GM21825 (cell line): ENCODE data around the gene MAP1S.
"Not testable (repeated sequence)": the region's sequence is repeated elsewhere in the genome, so short reads cannot be mapped to it uniquely, and the experiment has no call there.

Experiments used
- ATAC-seq: cut with Tn5 transposase; IDR thresholded peaks from one replicate; pipeline ENCODE4 v1.9.1; 2021; ENCODE audit warnings: mild to moderate bottlenecking, moderate library complexity; ENCODE audit not compliant: unreplicated experiment

The MAP1S gene

DNA sequence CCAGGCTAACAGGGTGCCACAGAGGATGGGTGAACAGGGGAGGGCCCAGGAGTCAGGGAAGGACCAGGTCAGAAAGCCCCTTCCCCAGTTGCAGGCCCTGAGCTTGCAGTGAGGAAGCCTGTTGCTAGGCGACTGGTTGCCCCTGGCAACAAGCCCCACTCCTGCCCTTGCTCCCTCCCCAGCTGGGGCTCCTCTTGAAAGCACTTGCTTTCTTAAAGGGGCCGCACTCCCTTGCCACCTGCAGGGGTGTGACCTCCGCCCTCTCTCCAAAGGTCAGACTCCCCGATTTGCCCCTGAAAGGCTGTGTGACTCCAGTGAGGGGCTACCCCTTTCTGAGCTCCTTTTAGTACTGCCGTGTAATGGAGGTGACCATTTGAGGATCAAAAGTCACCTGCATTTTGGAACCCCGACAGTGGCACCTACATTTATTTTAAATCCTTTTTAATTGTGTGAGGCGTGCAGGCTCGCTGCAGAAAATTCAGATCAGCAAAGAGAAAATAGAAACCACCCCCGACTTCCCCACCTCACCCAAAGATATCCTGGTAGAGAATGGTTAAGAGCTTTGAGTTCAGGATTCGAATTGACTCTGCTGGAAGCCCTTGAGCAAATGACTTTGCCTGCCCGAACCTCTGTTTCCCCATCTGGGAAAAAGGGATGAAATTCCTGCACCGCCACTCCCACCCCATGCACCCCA, 36.8 kb downstream of the MAP1S start:
- no peak for ATAC-seq

DNA sequence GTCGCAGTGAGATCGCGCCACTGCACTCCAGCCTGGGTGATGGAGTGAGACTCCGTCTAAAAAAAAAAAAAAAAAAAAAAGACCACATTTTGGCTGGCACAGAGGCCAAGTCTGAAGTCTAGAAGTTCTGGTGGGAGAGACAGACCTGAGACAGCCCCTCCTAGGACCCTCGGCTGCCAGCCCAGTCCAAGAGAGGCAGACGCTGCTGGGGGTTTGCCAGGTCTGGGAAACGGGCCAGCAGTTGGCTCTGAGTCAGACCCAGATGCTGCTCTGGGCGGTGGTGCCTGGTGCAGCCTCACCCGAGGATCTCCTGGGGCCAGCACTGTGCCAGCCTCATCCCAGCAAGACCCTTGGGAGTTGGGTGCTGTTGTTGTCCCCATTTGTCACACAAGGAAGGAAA, 37.8 kb downstream of the MAP1S start:
- ATAC-seq = no peak

DNA sequence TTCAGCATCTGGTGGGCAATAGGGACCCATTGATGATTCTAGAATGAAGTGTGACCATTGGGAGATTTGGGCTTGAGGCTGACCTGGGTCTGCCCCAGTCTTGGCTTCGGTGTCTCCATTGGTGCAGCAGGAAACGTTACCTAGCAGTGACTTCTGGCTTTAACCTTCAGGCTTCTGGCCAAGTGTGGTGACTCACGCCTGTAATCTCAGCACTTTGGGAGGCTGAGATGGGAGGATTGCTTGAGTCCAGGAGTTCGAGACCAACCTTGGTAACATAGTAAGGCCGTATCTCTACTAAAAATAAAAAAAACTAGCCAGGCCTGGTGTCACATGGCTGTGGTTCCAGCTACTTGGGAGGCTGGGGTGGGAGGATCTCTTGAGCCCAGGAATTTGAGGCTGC, 39.2 kb downstream of the MAP1S start:
- ATAC-seq = no peak

DNA sequence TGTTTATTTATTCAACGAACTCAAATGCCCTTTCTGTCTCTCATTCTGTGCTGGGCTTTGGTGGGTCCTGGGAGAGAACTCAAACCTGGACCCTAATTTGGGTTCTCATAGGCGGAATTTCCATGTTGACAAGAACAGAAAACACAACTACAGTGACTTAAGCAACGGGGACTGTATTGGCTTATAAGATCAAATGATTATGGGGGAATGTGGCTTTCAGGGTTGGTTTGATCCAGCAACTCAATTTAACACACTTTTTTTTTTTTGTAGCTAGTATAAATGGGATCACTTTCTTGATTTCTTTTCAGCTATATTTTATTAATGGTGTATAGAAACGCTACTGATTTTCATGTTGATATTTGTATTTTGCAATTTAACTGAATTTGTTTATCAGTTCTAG, 41.9 kb downstream of the MAP1S start:
- no peak for ATAC-seq

DNA sequence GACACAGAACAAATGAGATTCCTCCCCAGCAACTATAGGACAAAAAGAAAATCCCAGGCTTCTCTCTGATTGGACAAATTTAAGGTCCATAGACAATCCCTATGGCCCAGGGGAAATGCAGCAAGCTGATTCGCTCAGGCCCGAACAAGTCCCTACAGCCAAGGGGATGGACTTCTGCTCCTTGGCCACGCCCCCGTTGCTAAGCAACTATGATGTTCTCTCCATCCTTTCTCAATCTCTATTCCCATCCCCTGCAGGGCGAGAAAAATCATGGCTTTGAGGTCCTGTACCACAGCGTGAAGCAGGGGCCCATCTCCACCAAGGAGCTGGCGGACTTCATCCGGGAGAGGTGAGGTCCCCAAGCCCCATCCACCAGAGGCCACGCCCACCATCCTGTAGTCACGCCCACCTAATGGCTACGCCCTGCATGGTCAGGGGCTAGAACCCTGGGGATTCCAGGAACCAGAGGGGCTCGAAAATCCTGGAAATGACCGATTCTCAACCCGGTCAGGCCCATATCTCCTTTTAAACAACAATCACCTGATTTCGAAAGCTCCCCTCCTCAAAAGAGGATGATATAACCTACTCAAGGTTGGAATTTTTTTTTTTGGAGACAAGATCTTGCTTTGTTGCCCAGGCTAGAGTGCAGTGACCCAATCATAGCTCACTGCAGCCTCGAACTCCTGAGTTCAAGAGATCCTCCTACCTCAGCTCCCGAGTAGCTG, 43.4 kb downstream of the MAP1S start:
- ATAC-seq = no peak

- no peak for ATAC-seq
These were observed 45.1 kb downstream of the MAP1S start for GRCh38 chr19:17764348-17764747.

GRCh38 chr19:17765069-17765618, 45.9 kb downstream of the MAP1S start:
- ATAC-seq = no peak

- no peak for ATAC-seq
These were observed 47.4 kb downstream of the MAP1S start for GRCh38 chr19:17766543-17767131.

- ATAC-seq = no peak
These were observed 48.3 kb downstream of the MAP1S start for GRCh38 chr19:17767559-17767958.

GRCh38 chr19:17770613-17771012, 51.3 kb downstream of the MAP1S start:
- ATAC-seq = no peak

- ATAC-seq = no peak
These were observed 52.9 kb downstream of the MAP1S start for GRCh38 chr19:17772172-17772571.

- ATAC-seq = no peak
These were observed 56.1 kb downstream of the MAP1S start for GRCh38 chr19:17775245-17775927.

DNA sequence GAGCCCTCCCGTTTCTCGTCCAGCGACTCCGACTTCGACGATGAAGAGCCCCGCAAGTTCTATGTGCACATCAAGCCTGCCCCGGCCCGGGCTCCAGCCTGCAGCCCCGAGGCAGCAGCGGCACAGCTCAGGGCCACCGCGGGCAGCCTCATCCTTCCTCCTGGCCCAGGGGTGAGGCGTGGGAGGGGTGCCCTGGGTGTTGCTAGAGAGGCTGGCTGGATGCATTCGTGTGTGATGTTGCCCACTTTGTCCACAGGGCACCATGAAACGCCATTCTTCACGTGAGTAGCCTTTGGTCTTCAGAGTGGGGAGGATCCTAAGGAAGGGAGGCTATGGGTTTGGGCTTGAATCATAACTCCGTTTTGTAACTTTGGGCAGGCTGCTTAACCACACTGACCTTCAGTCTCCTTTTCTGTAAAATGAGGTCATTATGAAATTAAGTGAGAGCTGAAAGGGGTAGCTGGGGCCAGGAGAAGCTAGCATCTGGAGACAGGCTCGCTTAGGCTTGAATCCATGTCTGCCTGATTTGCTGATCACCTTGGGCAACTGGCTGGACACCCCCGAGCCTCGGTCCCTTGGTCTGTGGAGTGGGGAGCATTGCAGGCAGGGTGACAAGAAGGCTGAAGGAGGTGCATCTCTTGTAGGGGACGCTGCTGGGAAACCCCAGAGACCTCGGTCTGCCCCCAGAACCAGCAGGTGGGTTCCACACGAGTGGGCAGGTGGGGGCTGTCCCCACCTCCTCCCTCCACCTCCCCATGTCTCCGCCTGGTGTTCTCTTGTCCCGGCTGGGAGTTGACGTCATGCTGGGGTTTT, 56.9 kb downstream of the MAP1S start:
- ATAC-seq = peak; percentile 66

DNA sequence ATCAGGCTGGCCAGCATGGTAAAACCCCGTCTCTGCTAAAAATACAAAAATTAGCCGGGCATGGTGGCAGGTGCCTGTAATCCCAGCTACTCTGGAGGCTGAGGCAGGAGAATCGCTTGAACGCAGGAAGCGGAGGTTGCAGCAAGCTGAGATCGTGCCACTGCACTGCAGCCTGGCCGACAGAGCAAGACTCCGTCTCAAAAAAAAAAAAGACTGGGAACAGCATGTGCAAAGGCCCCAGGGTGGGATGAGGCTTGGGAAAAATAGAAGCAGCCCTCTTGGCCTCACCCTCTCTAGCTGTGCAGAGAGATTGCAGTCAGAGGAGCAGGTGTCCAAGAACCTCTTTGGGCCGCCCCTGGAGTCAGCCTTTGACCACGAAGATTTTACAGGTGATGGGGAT, 58.6 kb downstream of the MAP1S start:
- ATAC-seq = not testable (repeated sequence)

GRCh38 chr19:17778251-17778967, 59.1 kb downstream of the MAP1S start:
- ATAC-seq = no peak

DNA sequence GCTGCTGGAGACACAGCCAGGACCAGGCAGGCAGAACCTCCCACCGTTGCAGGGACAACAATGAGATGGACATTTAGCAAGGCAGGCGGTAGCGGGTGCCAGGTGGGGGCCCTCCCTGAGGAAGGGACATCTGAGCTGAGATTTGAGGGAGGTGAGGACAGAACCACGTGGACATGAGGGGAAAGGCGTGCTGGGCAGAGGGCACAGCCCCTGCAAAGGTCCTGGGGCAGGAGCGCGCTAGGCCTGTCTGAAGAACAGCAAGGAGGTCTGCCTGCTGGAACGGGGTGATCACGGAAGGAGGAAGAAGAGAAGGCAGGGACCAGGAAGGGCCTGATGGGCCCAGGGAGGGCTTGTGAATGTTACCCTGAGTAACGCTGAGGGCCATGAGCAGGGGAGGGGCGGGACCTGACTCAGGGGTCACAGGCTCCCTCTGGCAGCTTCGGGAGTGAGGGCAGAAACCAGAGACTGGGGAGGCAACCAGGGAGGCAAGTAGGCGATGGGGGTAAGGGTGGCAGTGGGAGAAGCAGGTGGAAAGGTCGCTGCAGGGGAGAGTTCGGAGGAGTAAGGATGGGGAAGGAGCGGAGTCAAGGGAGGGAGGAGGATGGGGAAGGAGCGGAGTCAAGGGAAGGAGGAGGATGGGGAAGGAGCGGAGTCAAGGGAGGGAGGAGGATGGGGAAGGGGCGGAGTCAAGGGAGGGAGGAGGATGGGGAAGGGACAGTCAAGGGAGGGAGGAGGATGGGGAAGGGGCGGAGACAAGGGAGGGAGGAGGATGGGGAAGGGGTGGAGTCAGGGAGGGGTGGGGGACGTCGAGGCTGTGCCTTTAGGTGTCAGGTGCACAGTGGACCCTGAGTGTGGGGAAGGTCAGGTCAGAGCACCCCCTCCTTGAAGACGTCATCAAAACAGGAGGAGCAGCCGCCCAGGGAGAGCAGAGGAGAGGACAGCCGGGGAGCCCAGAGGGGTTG, 60.0 kb downstream of the MAP1S start:
- ATAC-seq = no peak

DNA sequence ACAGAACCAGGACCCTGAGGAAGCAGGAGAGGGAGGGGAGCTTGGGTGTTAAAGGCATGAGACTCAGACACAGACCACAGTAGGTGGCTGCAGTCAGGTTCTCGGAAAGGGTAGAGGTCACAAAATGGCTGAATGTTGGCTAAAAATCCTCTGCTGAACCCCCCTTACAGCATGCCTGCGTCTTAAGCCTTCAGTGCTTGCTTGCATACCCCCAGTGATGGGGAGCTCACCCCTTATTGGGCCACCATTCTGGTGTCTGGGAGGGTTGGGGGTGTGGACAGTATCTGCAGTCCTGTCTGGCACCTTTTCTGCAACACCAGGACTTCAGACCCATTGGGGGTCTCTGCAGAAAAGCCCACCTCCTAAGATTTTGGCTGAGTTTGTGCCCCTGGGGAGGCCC, 61.5 kb downstream of the MAP1S start:
- no peak for ATAC-seq

DNA sequence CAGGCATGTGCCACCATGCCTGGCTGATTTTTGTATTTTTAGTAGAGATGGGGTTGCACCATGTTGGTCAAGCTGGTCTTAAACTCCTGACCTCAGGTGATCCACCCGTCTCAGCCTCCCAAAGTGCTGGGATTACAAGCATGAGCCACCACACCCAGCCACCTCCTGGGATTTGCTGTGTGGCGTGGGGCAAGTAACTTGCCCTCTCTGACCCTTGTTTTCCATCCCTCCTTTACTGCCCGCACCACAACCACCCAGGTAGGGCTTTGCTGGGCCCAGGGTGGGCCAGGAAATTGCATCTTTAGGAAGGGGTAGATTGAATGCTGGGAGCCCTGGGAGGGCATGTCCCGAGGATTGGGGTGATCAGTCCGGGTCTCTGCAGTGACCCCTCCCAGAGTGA, 64.4 kb downstream of the MAP1S start:
- ATAC-seq = not testable (repeated sequence)
